HEK293 (cell line): ENCODE results near the gene STAC2.

Source experiments
- CTCF ChIA-PET: fragments of 350-600 bp; formaldehyde crosslinking; extraction: SDS; loops from one replicate; lab custom pipeline; 2021; ENCODE audit warnings: antibody characterized with exemption; lab: Yijun Ruan, JAX
- POLR2A ChIA-PET: fragments of 300-600 bp; formaldehyde crosslinking; extraction: SDS; loops from one replicate; lab custom pipeline; 2020; ENCODE audit warnings: antibody characterized with exemption, inconsistent platforms; lab: Yijun Ruan, JAX
- H3K27ac ChIP-seq: fragments of 200-500 bp; sonication (Bioruptor generic); 2 replicates; pipeline ENCODE4 v1.5.1; 2014; ENCODE audit warnings: low read depth, low read length, control low read depth, inconsistent platforms; ENCODE audit errors: extremely low read depth
- H3K36me3 ChIP-seq, 2 experiments: fragments of 200-500 bp in 1 of 2; sonication (Bioruptor generic) in 1 of 2; 1 replicate in 1 of 2; 2 replicates in 1 of 2; pipeline ENCODE4 v1.5.1; 2014 to 2017; ENCODE audit warnings: inconsistent platforms in 2 of 2, low read length in 2 of 2; ENCODE audit not compliant: control insufficient read depth in 2 of 2, insufficient read depth in 1 of 2
- H3K4me1 ChIP-seq: fragments of 200-500 bp; sonication (Bioruptor generic); 2 replicates; pipeline ENCODE4 v1.5.1; 2014; ENCODE audit warnings: mild to moderate bottlenecking, low read length, inconsistent platforms; ENCODE audit not compliant: control insufficient read depth, insufficient read depth
- H3K4me3 ChIP-seq: 2 replicates; pipeline ENCODE4 v1.5.1; 2011; ENCODE audit warnings: low read depth, mild to moderate bottlenecking, control low read depth, low read length, moderate library complexity
- H3K9me3 ChIP-seq: fragments of 200-500 bp; sonication (Bioruptor generic); 2 replicates; pipeline ENCODE4 v1.5.1; 2014; ENCODE audit warnings: low read depth, low read length, inconsistent platforms; ENCODE audit not compliant: control insufficient read depth, insufficient read depth
- CTCF ChIP-seq: fragments of 450-650 bp; formaldehyde crosslinking; IDR thresholded peaks from 2 replicates; pipeline ENCODE4 v1.5.1; 2016; ENCODE audit warnings: missing biosample characterization, missing genetic modification characterization
- GLIS1 ChIP-seq: fragments of 450-650 bp; formaldehyde crosslinking; IDR thresholded peaks from 2 replicates; pipeline ENCODE4 v1.5.1; 2016; ENCODE audit warnings: missing biosample characterization, missing genetic modification characterization
- GLIS2 ChIP-seq: fragments of 450-650 bp; formaldehyde crosslinking; IDR thresholded peaks from 2 replicates; pipeline ENCODE4 v1.5.1; 2016; ENCODE audit warnings: missing biosample characterization, missing genetic modification characterization
- HOXC10 ChIP-seq: sonication (generic); formaldehyde crosslinking; IDR thresholded peaks from 2 replicates; pipeline ENCODE4 v1.8.1; 2023; ENCODE audit warnings: mild to moderate bottlenecking, missing genetic modification reagents
- OVOL3 ChIP-seq: fragments of 450-650 bp; formaldehyde crosslinking; IDR thresholded peaks from 2 replicates; pipeline ENCODE4 v1.5.1; 2016; ENCODE audit warnings: missing biosample characterization, missing genetic modification characterization
- PATZ1 ChIP-seq: fragments of 450-650 bp; formaldehyde crosslinking; IDR thresholded peaks from 2 replicates; pipeline ENCODE4 v1.5.1; 2016; ENCODE audit warnings: missing biosample characterization, missing genetic modification characterization
- TCF7L2 ChIP-seq: IDR thresholded peaks from 2 replicates; pipeline ENCODE4 v1.6.1; 2011; ENCODE audit warnings: low read depth, mild to moderate bottlenecking, inconsistent platforms, low read length, moderate library complexity, borderline replicate concordance
- ZBTB10 ChIP-seq: fragments of 450-650 bp; formaldehyde crosslinking; IDR thresholded peaks from 2 replicates; pipeline ENCODE4 v1.5.1; 2016; ENCODE audit warnings: missing biosample characterization, missing genetic modification characterization
- ZBTB17 ChIP-seq: fragments of 450-650 bp; formaldehyde crosslinking; IDR thresholded peaks from 2 replicates; pipeline ENCODE4 v1.5.1; 2016; ENCODE audit warnings: missing biosample characterization, missing genetic modification characterization
- ZBTB21 ChIP-seq: fragments of 450-650 bp; formaldehyde crosslinking; IDR thresholded peaks from 2 replicates; pipeline ENCODE4 v1.5.1; 2017; ENCODE audit warnings: missing biosample characterization, missing genetic modification characterization
- ZBTB6 ChIP-seq: fragments of 450-650 bp; formaldehyde crosslinking; IDR thresholded peaks from 2 replicates; pipeline ENCODE4 v1.5.1; 2017; ENCODE audit warnings: missing biosample characterization, missing genetic modification characterization
- ZFP37 ChIP-seq: fragments of 450-650 bp; formaldehyde crosslinking; IDR thresholded peaks from 2 replicates; pipeline ENCODE4 v1.5.1; 2016; ENCODE audit warnings: missing biosample characterization, missing genetic modification characterization
- ZIC2 ChIP-seq: fragments of 450-650 bp; formaldehyde crosslinking; IDR thresholded peaks from 2 replicates; pipeline ENCODE4 v1.5.1; 2016; ENCODE audit warnings: missing biosample characterization, missing genetic modification characterization
- ZNF121 ChIP-seq: fragments of 450-650 bp; formaldehyde crosslinking; IDR thresholded peaks from 2 replicates; pipeline ENCODE4 v1.5.1; 2016; ENCODE audit warnings: missing biosample characterization, missing genetic modification characterization
- ZNF214 ChIP-seq: fragments of 450-650 bp; formaldehyde crosslinking; IDR thresholded peaks from 2 replicates; pipeline ENCODE4 v1.5.1; 2017; ENCODE audit warnings: missing biosample characterization, mild to moderate bottlenecking, missing genetic modification characterization, borderline replicate concordance
- ZNF341 ChIP-seq: fragments of 450-650 bp; formaldehyde crosslinking; IDR thresholded peaks from 2 replicates; pipeline ENCODE4; 2016; ENCODE audit warnings: low read depth, missing biosample characterization, missing genetic modification characterization
- ZNF354C ChIP-seq: fragments of 450-650 bp; formaldehyde crosslinking; IDR thresholded peaks from 2 replicates; pipeline ENCODE4 v1.5.1; 2016; ENCODE audit warnings: missing biosample characterization, missing genetic modification characterization, low read depth, borderline replicate concordance
- ZNF423 ChIP-seq: fragments of 450-650 bp; formaldehyde crosslinking; IDR thresholded peaks from 2 replicates; pipeline ENCODE4 v1.5.1; 2016; ENCODE audit warnings: missing biosample characterization, missing genetic modification characterization
- ZNF513 ChIP-seq: fragments of 450-650 bp; IDR thresholded peaks from 2 replicates; pipeline ENCODE4 v1.5.1; 2018; ENCODE audit warnings: missing biosample characterization, missing genetic modification characterization
- ZNF600 ChIP-seq: fragments of 450-650 bp; formaldehyde crosslinking; IDR thresholded peaks from 2 replicates; pipeline ENCODE4 v1.5.1; 2016; ENCODE audit warnings: missing biosample characterization, missing genetic modification characterization
- ZNF768 ChIP-seq: fragments of 450-650 bp; formaldehyde crosslinking; IDR thresholded peaks from 2 replicates; pipeline ENCODE4 v1.5.1; 2018; ENCODE audit warnings: missing biosample characterization, mild to moderate bottlenecking, missing genetic modification characterization
- ZSCAN4 ChIP-seq: fragments of 450-650 bp; formaldehyde crosslinking; IDR thresholded peaks from 2 replicates; pipeline ENCODE4 v1.5.1; 2017; ENCODE audit warnings: missing biosample characterization, missing genetic modification characterization

Gene STAC2

GRCh38 chr17:39236981-39237441, 11.3 kb upstream of the STAC2 start:
- TF ChIP-seq ZIC2 (tag by site-specific recombination) (peak; percentile 80), ZNF600 (tag by site-specific recombination) (peak; percentile 61), HOXC10 (CRISPR knock-in tag) (no peak), GLIS2 (tag by site-specific recombination) (peak; percentile 46), ZNF423 (0 out of 2 replicates have a peak, but pooled peaks have one; percentile 24), ZBTB10 (tag by site-specific recombination) (peak; percentile 52; the same call in 1 of the 2 replicates), ZSCAN4 (peak; percentile 65), ZBTB21 (no peak), ZFP37 (tag by site-specific recombination) (no peak), OVOL3 (no peak), ZNF768 (tag by site-specific recombination) (no peak), ZNF341 (tag by site-specific recombination) (peak; percentile 62), CTCF (tag by site-specific recombination) (0 out of 2 replicates have a peak, but pooled peaks have one; percentile 20), GLIS1 (tag by site-specific recombination) (peak; percentile 98), ZBTB17 (tag by site-specific recombination) (no peak), PATZ1 (tag by site-specific recombination) (peak; percentile 77)
- TF ChIP-seq, all 188 proteins: peak for 10
- no peaks in the 10 kb centered on the region; the same call in 1 of the 2 replicates for H3K4me1 ChIP-seq

GRCh38 chr17:39236450-39236927, 10.7 kb upstream of the STAC2 start:
- H3K9me3 ChIP-seq, result no peaks in the 10 kb centered on the region
- POLR2A ChIA-PET, result interaction anchor here (0.6 to 6.0 kb wide), 7 partner anchors 8 to 367 kb away, joined by 3 to 47 read pairs (median 4); partner anchors contain the start of genes LASP1, RPL19 and STAC2
- H3K4me3 ChIP-seq, result no peak overlapping the region
- H3K27ac ChIP-seq, result no peak overlapping the region
- CTCF ChIA-PET, result interaction anchor here (0.6 to 20.9 kb wide), 50 partner anchors 7 to 599 kb away, joined by 3 to 733 read pairs (median 4); partner anchors contain the start of genes ARL5C, RPL19 and STAC2
- H3K4me1 ChIP-seq, result peaks cover 4% of the 10 kb centered on the region; the same call in 1 of the 2 replicates
- no peaks in the 10 kb centered on the region for H3K36me3 ChIP-seq
- no peak for TF ChIP-seq TCF7L2
- TF ChIP-seq ZBTB6 (tag by site-specific recombination), result peak; percentile 54
- TF ChIP-seq ZNF214, result no peak
- 0 out of 2 replicates have a peak, but pooled peaks have one; percentile 18 for TF ChIP-seq ZNF600 (tag by site-specific recombination)
- TF ChIP-seq ZNF121 (tag by site-specific recombination), result no peak
- no peak for TF ChIP-seq ZNF354C (tag by site-specific recombination)
- no peak for TF ChIP-seq ZNF513 (tag by site-specific recombination)

More at GRCh38 chr17:39236981-39237441, 11.3 kb upstream of the STAC2 start:
- Histone ChIP-seq H3K9me3 (no peaks in the 10 kb centered on the region), H3K4me3 (no peak overlapping the region), H3K27ac (no peak overlapping the region), H3K36me3 (no peaks in the 10 kb centered on the region)
- ChIA-PET POLR2A (interaction anchor here (1.4 to 6.0 kb wide), 4 partner anchors 31 to 367 kb away, joined by 4 to 47 read pairs (median 23); partner anchors contain the start of genes LASP1 and RPL19), CTCF (interaction anchor here (0.6 to 20.9 kb wide), 15 partner anchors 7 to 364 kb away, joined by 3 to 733 read pairs (median 5); partner anchors contain the start of genes ARL5C, RPL19 and STAC2)
